Measurements from ENCODE around the gene HNRNPH1. TPM values are rescaled to one million over a fixed set of nuclear protein-coding genes. Genes with fewer than 3 reads are reported as not detected.
"Not testable (repeated sequence)": the region's sequence is repeated elsewhere in the genome, so short reads cannot be mapped to it uniquely, and the experiment has no call there.

Gene HNRNPH1
- total RNA-seq = 464 and 606 TPM in 2 replicates

DNA sequence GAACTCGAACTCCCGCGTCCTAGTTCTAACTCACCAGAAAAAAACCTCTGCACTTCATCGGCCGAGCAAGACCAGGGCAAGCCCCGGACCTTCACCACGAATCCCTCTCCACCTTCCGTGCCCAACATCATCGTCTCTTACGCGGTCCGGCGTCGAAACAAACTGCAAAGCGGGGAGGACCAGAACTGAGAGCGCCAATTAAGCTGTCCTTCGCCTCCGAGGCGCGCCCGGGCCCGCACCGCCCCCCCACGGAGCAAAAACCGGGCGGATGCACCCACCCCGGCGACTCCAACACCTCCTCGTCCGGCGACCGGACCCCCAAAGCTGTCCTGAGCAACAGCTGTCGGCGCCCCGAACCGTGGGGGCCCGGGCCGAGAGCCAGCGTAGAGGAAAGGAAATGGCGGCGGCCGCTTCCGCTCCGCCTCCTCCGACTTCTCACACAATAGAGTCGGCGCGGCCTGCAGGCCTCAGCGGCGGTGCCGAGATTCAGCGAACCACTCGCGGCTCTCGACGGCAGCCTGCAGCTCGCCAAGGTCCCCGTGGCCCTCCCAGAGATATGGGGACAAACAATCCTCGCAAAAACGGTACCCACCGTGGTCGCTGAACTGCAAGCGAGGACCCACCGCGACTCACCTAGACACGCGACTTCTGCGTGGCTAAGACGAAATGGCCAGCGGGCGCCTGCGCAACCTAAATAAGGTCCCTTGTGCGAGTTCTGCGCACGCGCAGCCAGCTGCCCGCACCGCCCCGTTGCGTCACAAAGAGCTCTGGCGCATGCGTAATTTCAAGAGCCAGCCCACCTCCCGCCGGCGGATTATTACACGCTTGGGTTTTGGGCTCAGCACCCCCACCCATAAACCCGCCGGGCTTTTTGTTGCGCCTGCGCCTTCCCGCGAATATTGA is at the start of gene HNRNPH1:
HNRNPH1 (minus strand) TSS at position 669 of the 903 bp plus-strand sequence; CDS start at position 131, 538 bp downstream.
- peak; percentile 97 to 98 for DNase-seq (ENCODE audit: low read depth in 2 of 2)

DNA sequence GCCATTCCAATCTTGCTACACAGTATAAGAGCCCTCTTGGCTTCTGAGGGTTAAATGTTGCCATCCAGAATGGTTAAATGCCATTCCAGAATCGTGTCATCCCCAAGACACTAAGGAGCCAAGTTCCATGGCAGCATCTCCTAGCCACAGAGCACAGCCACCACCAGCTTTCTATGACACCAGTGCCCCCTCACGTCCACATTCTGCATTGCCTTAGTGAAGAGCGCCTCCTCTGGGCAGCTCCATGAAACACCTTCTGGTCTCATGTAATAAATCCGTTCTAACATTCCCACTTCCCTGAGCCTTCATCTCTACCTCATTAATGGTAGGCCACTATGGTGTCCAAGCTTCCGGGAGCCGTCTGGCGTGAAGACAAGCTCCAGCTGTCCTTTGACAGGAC is 44.9 kb upstream of the HNRNPH1 start:
- DNase-seq (ENCODE audit: low read depth in 2 of 2) = peak; percentile 40 to 67

GRCh38 chr5:179661647-179662046 is 38.2 kb upstream of the HNRNPH1 start:
- DNase-seq (ENCODE audit: low read depth in 2 of 2) = not testable (repeated sequence)

GRCh38 chr5:179658179-179658856 is 34.8 kb upstream of the HNRNPH1 start:
- peak in 1 of 2 donors; percentile 8 for DNase-seq (ENCODE audit: low read depth in 2 of 2)

DNA sequence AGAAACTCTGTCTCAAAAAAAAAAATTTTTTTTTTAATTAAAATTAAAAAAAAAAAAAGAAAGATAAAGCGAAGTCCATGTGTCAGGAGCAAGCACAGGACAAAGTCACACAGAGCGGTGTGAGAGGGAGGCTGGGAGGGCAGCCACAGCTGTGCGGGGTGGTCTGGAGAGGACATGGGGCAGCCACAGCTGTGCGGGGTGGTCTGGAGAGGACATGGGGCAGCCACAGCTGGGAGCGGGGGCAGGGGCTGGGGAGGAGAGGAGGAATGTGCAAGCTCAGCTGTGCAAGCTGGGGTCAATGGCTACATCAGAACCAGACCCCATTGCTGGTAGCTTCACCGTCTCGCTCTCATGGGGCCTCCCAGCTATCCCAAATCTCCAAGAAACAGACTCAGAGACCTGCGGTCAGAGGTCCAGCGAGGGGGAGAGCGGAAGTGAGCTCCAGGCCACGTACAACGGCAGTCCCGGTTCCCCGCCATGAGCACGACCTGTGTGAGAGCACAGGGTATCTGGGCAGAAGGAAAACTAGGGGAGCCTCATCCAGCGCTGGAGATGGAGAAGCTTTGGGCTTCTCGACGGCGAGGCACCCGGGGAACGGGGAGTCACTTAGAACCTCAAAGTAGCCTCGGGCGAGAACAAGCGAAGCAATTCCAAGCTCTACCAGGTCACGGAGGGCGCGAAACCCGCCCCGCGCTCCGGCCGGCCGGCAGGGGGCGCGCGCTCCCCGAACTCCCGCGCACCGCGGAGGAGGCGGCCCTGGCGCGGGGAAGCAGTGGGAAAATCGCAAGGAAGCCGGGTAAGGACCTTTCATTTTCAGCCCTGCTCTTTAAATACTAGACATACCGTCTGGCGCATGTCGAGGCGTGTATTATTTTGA is 34.1 kb upstream of the HNRNPH1 start:
- DNase-seq (ENCODE audit: low read depth in 2 of 2) = not testable (repeated sequence)

GRCh38 chr5:179653135-179653534 is 29.7 kb upstream of the HNRNPH1 start:
- not testable (repeated sequence) for DNase-seq (ENCODE audit: low read depth in 2 of 2)

DNA sequence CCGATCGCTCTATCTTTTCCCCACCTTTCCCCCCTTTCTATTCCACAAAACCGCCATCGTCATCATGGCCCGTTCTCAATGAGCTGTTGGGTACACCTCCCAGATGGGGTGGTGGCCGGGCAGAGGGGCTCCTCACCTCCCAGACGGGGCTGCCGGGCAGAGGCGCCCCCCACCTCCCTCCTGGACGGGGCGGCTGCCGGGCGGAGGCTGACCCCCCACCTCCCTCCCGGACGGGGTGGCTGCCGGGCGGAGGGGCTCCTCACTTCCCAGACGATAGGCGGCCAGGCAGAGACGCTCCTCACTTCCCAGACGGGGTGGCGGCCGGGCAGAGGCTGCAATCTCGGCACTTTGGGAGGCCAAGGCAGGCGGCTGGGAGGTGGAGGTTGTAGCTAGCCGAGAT is 26.8 kb upstream of the HNRNPH1 start:
- not testable (repeated sequence) for DNase-seq (ENCODE audit: low read depth in 2 of 2)

DNA sequence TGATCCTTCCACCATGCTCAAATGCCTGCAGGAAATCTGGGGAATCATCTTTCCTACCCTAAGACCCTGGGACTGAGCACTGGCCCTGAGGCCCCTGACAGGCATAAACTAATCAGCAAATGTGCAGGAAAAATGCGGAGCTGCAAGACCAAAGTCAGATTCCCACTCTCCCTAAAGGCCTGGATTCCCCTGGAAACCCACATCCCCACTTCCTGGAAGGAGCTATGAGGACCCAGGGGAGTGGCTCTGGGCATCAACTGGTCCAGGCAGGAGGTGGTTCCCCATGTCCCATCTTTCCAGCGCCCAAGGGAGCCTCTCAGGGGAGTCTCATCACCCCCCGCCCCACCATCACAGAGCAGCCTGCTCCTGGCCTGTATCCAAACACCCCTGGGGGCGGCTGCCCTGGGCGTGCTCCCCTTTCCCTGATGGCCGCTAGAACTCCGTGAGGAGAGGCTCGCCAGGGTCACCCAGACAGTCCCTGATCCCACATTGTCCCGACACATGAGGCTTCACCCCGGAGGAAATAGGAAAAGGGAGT is 25.8 kb upstream of the HNRNPH1 start:
- DNase-seq (ENCODE audit: low read depth in 2 of 2) = not testable (repeated sequence)

GRCh38 chr5:179648410-179648809 is 24.9 kb upstream of the HNRNPH1 start:
- no peak for DNase-seq (ENCODE audit: low read depth in 2 of 2)

DNA sequence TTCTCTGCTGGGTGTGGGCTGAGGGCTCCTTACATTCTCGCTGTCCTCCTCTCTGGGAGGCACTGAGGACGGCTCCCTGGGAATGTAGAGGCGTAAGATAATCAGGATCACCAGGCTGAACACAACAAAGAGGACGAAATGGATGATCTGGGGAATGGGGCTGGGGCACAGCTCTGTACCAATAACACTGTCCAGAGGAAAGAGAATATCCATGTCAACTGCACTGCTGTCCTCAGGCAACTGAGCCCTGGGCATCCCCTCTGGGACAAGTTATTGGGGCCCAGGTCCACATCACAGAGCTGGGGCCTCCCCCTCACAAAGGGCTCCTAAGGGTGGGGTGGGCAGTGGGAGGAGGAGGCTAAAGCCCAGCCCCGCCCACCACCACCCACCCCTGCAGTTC is 21.3 kb upstream of the HNRNPH1 start:
- DNase-seq (ENCODE audit: low read depth in 2 of 2) = not testable (repeated sequence)

- not testable (repeated sequence) for DNase-seq (ENCODE audit: low read depth in 2 of 2)
Measured at GRCh38 chr5:179643141-179643920, 19.9 kb upstream of the HNRNPH1 start.

DNA sequence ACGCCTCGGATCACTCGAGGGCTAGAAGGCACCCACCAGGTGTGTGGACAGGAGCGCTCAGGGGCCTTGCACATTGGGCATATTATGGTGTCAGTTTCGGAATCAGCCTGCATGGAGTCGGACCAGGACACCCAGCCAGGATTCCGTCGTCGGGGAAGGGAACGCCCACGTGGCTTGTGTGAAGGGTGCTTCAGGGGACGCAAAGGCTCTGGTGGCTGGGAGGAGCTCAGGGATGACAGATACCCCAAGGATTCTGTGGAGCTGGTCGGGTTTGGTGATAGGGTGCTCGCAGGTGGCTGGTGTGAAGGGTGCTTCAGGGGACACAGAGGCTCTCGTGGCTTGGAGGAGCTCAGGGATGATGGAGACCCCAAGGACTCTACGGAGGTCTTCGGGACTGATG is 19.2 kb upstream of the HNRNPH1 start:
- DNase-seq (ENCODE audit: low read depth in 2 of 2) = not testable (repeated sequence)

GRCh38 chr5:179641745-179642144 is 18.3 kb upstream of the HNRNPH1 start:
- not testable (repeated sequence) for DNase-seq (ENCODE audit: low read depth in 2 of 2)

GRCh38 chr5:179639296-179639695 is 15.8 kb upstream of the HNRNPH1 start:
- not testable (repeated sequence) for DNase-seq (ENCODE audit: low read depth in 2 of 2)

DNA sequence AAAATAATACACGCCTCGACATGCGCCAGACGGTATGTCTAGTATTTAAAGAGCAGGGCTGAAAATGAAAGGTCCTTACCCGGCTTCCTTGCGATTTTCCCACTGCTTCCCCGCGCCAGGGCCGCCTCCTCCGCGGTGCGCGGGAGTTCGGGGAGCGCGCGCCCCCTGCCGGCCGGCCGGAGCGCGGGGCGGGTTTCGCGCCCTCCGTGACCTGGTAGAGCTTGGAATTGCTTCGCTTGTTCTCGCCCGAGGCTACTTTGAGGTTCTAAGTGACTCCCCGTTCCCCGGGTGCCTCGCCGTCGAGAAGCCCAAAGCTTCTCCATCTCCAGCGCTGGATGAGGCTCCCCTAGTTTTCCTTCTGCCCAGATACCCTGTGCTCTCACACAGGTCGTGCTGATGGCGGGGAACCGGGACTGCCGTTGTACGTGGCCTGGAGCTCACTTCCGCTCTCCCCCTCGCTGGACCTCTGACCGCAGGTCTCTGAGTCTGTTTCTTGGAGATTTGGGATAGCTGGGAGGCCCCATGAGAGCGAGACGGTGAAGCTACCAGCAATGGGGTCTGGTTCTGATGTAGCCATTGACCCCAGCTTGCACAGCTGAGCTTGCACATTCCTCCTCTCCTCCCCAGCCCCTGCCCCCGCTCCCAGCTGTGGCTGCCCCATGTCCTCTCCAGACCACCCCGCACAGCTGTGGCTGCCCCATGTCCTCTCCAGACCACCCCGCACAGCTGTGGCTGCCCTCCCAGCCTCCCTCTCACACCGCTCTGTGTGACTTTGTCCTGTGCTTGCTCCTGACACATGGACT is 11.1 kb upstream of the HNRNPH1 start:
- DNase-seq (ENCODE audit: low read depth in 2 of 2) = not testable (repeated sequence)

DNA sequence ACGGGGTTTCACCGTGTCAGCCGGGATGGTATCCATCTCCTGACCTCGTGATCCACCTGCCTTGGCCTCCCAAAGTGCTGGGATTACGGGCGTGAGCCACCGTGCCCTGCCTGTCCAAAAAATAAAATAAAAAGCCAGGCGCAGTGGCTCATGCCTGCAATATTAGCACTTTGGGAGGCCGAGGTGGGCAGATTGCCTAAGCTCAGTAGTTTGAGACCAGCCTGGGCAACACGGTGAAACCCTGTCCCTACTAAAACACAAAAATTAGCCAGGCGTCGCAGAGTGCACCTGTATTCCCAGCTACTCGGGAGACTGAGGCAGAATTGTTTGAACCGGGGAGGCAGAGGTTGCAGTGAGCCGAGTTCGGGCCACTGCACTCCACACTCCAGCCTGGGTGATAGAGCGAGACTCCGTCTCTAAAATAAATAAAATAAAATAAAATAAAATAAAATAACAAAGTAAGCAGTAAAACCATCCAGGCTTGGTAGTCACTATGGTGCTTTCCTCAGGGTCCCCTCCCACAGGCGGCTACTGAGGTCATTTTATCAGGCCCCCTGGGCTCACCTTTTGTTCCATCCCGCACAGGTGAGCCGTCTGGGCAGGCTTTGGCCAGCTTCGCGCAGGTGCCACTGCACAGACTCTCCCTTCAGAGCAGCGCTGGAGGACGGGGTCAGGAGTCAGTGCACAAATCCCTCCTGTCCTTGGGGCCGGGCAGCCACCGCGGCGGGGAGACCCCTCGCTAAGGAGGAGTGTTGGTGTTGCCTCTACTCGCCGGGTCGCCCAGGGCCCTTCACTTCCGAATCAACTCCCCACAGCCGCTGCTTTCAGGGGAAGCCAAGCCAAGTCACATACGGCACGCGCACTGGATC is 10.3 kb upstream of the HNRNPH1 start:
- not testable (repeated sequence) for DNase-seq (ENCODE audit: low read depth in 2 of 2)

DNA sequence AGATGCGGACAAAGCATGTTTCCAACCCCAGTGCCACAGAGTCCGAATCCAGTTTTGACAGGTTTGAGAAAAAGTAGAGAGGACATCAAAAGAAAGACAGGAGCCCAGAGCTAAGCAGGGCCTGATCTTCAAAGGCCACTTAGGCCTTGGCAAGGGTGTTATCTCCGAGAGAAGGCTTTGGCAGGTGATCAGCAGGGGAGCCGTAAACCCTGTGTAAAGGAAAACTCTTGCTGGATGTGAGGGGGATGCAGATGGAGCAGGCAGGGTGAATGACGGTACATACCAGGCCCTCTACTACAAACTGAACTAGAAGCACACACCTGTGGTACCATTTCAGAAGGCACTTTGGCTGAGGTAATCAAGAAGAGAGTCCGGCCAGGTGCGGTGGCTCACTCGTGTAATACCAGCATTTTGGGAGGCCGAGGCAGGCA is 1.4 kb upstream of the HNRNPH1 start:
- no peak for DNase-seq (ENCODE audit: low read depth in 2 of 2)

Measured in dermis microvascular lymphatic vessel endothelial cell (primary cell).